Osteoblast (primary cell): ENCODE data around the gene DNAH8. TPM values are rescaled to one million over a fixed set of nuclear protein-coding genes. Genes with fewer than 3 reads are reported as not detected.
A peak's percentile ranks its signal among the peaks of the same experiment; 100 is the strongest.

Source experiments
- DNase-seq: peaks from one replicate; pipeline ENCODE4 v3.0.0; 2011; ENCODE audit warnings: low spot score, mixed read lengths; ENCODE audit not compliant: insufficient read length; ENCODE audit errors: missing footprints
- H2AFZ ChIP-seq: 2 replicates; pipeline ENCODE4 v1.6.0; 2011; ENCODE audit warnings: mild to moderate bottlenecking, low read length
- H3K27ac ChIP-seq: 2 replicates; pipeline ENCODE4 v1.5.1; 2011; ENCODE audit warnings: mild to moderate bottlenecking, low read depth, low read length, moderate library complexity
- H3K27me3 ChIP-seq: 2 replicates; pipeline ENCODE4 v1.6.0; 2012; ENCODE audit warnings: mild to moderate bottlenecking, control low read depth, inconsistent platforms, low read length, moderate library complexity; ENCODE audit not compliant: insufficient read depth
- H3K36me3 ChIP-seq: 2 replicates; pipeline ENCODE4 v1.5.1; 2011; ENCODE audit warnings: mild to moderate bottlenecking, low read length, control low read depth, moderate library complexity; ENCODE audit not compliant: insufficient read depth
- H3K4me1 ChIP-seq: 2 replicates; pipeline ENCODE4 v1.5.1; 2011; ENCODE audit warnings: mild to moderate bottlenecking, low read length, control low read depth, moderate library complexity; ENCODE audit not compliant: insufficient read depth
- H3K4me2 ChIP-seq: 2 replicates; pipeline ENCODE4 v1.6.0; 2011; ENCODE audit warnings: mild to moderate bottlenecking, low read length; ENCODE audit not compliant: insufficient read depth
- H3K4me3 ChIP-seq: fragments of 200-600 bp; sonication (generic); 3 replicates; pipeline ENCODE4 v1.5.1; 2012; ENCODE audit warnings: mild to moderate bottlenecking, low read length, inconsistent platforms; ENCODE audit not compliant: insufficient read depth
- H3K79me2 ChIP-seq: 2 replicates; pipeline ENCODE4 v1.6.0; 2012; ENCODE audit warnings: mild to moderate bottlenecking, low read length, control low read depth, inconsistent platforms; ENCODE audit not compliant: insufficient read depth
- H3K9me3 ChIP-seq: 2 replicates; pipeline ENCODE4 v1.5.1; 2011; ENCODE audit warnings: low read depth, low read length, control low read depth
- H4K20me1 ChIP-seq: 2 replicates; pipeline ENCODE4 v1.6.0; 2012; ENCODE audit warnings: mild to moderate bottlenecking, low read length, control low read depth; ENCODE audit not compliant: insufficient read depth
- CTCF ChIP-seq: IDR thresholded peaks from 2 replicates; pipeline ENCODE4 v1.5.1; 2011; ENCODE audit warnings: mild to moderate bottlenecking, low read depth, low read length, moderate library complexity; ENCODE audit errors: extremely low read depth
- total RNA-seq: library from RNA; depleted of rRNA; stranded (reverse); fragments of >200 nt; gene quantifications from 2 replicates; pipeline ENCODE4 v1.2.3, GENCODE V29; 2012

Gene DNAH8
- total RNA-seq, 1 donor = 0.36 TPM

GRCh38 chr6:38702558-38703397 is 12.3 kb upstream of the DNAH8 start, which contains the start of gene GLO1:
Gene GLO1 (minus strand): TSS chr6:38703145. CDS start chr6:38703054, 91 bp downstream.
- Histone ChIP-seq H4K20me1 (peaks cover 3% of the 10 kb centered on the region), H3K27me3 (peaks cover 4% of the 10 kb centered on the region), H2AFZ (peak within 1 kb of the TSS; percentile 97), H3K36me3 (no peaks in the 10 kb centered on the region), H3K9me3 (no peaks in the 10 kb centered on the region), H3K4me3 (peak within 1 kb of the TSS; percentile 90), H3K79me2 (peaks cover 38% of the 10 kb centered on the region), H3K4me1 (peaks cover 3% of the 10 kb centered on the region), H3K27ac (peak within 1 kb of the TSS; percentile 85), H3K4me2 (peak within 1 kb of the TSS; percentile 88)
- DNase-seq = peak; percentile 98
- TF ChIP-seq CTCF = no peak

GRCh38 chr6:38703949-38704590 is 11.0 kb upstream of the DNAH8 start:
- H3K27ac ChIP-seq = no peak overlapping the region
- no peaks in the 10 kb centered on the region for H3K36me3 ChIP-seq
- H3K4me3 ChIP-seq = no peak overlapping the region
- H2AFZ ChIP-seq = no peak overlapping the region
- peaks cover 27% of the 10 kb centered on the region for H3K79me2 ChIP-seq
- peaks cover 4% of the 10 kb centered on the region for H3K27me3 ChIP-seq
- DNase-seq = no peak
- H3K9me3 ChIP-seq = no peaks in the 10 kb centered on the region
- peaks cover 3% of the 10 kb centered on the region for H3K4me1 ChIP-seq
- H4K20me1 ChIP-seq = no peaks in the 10 kb centered on the region
- no peak for TF ChIP-seq CTCF
- peak overlapping the region; percentile 88 for H3K4me2 ChIP-seq

GRCh38 chr6:38705924-38706323 is 9.2 kb upstream of the DNAH8 start:
- Histone ChIP-seq H3K4me2 (no peak overlapping the region), H3K4me3 (no peak overlapping the region), H3K9me3 (no peaks in the 10 kb centered on the region), H3K27ac (no peak overlapping the region), H2AFZ (no peak overlapping the region), H3K27me3 (peaks cover 7% of the 10 kb centered on the region), H3K36me3 (no peaks in the 10 kb centered on the region), H3K4me1 (peaks cover 3% of the 10 kb centered on the region), H3K79me2 (peaks cover 17% of the 10 kb centered on the region), H4K20me1 (no peaks in the 10 kb centered on the region)
- no peak for TF ChIP-seq CTCF
- no peak for DNase-seq

GRCh38 chr6:38708496-38708895 is 6.6 kb upstream of the DNAH8 start:
- Histone ChIP-seq H3K27me3 (peaks cover 14% of the 10 kb centered on the region), H3K27ac (no peak overlapping the region), H2AFZ (no peak overlapping the region), H4K20me1 (no peaks in the 10 kb centered on the region), H3K79me2 (no peaks in the 10 kb centered on the region), H3K4me3 (no peak overlapping the region), H3K4me1 (no peaks in the 10 kb centered on the region), H3K36me3 (no peaks in the 10 kb centered on the region), H3K4me2 (no peak overlapping the region), H3K9me3 (no peaks in the 10 kb centered on the region)
- DNase-seq = no peak
- TF ChIP-seq CTCF = no peak
